H1 (cell line): ENCODE measurements around the gene TMEM35B. TPM values are rescaled to one million over a fixed set of nuclear protein-coding genes. Genes with fewer than 3 reads are reported as not detected.
A peak's percentile ranks its signal among the peaks of the same experiment; 100 is the strongest.

Experiments used
- CTCF ChIA-PET: fragments of 300-600 bp; sonication (Branson Sonifier 250); formaldehyde crosslinking; loops from one replicate; lab custom pipeline; 2021; ENCODE audit not compliant: partially characterized antibody; lab: Charles Lee
- POLR2A ChIA-PET: fragments of 300-600 bp; sonication (Branson Sonifier 250); formaldehyde crosslinking; loops from one replicate; lab custom pipeline; 2021; ENCODE audit warnings: inconsistent platforms; ENCODE audit not compliant: partially characterized antibody; lab: Charles Lee
- DNase-seq, 2 experiments: peaks; one replicate each; pipeline versions ENCODE4 v3.0.0 to v3.0.0-alpha.2; 2010 to 2022; ENCODE audit warnings: low spot score in 2 of 2, low read depth in 1 of 2, mixed read lengths in 1 of 2
- FAIRE-seq: peaks from 2 replicates; lab custom pipeline; 2011; peaks lifted over from hg19 to GRCh38; lab: Jason Lieb, UNC
- H2AFZ ChIP-seq: 2 replicates; pipeline ENCODE4 v1.8.1; 2012; ENCODE audit warnings: low read length, inconsistent platforms
- H2AK5ac ChIP-seq: 2 replicates; pipeline ENCODE4 v1.6.1; 2013; ENCODE audit warnings: low read depth, low read length
- H2BK120ac ChIP-seq: replicated peaks from 2 replicates; pipeline ENCODE3; 2013; ENCODE audit warnings: low read depth, low read length, inconsistent platforms
- H2BK12ac ChIP-seq: 2 replicates; pipeline ENCODE4 v1.6.1; 2013; ENCODE audit warnings: low read depth, low read length
- H2BK15ac ChIP-seq: 2 replicates; pipeline ENCODE4 v1.6.1; 2013; ENCODE audit warnings: low read length
- H2BK20ac ChIP-seq: 2 replicates; pipeline ENCODE4 v1.6.1; 2013; ENCODE audit warnings: low read length
- H2BK5ac ChIP-seq: 2 replicates; pipeline ENCODE4 v1.6.1; 2013; ENCODE audit warnings: low read depth, low read length
- H3K14ac ChIP-seq: 2 replicates; pipeline ENCODE4 v1.6.1; 2013; ENCODE audit warnings: inconsistent platforms; ENCODE audit not compliant: insufficient read length
- H3K18ac ChIP-seq: 2 replicates; pipeline ENCODE4 v1.6.1; 2013; ENCODE audit warnings: low read length; ENCODE audit errors: extremely low read depth
- H3K23ac ChIP-seq: 2 replicates; pipeline ENCODE4 v1.6.1; 2013; ENCODE audit warnings: inconsistent platforms; ENCODE audit not compliant: insufficient read length
- H3K23me2 ChIP-seq: 2 replicates; pipeline ENCODE4 v1.6.1; 2013; ENCODE audit warnings: low read depth, low read length
- H3K27ac ChIP-seq: 2 replicates; pipeline ENCODE4 v1.6.1; 2011; ENCODE audit warnings: low read depth, low read length, inconsistent platforms
- H3K27me3 ChIP-seq, 4 experiments: replicated peaks in 1 of 4; 1 replicate in 1 of 4; 2 replicates in 3 of 4; pipeline versions ENCODE4 v1.6.1 to v1.8.1; 2011 to 2013; ENCODE audit warnings: low read length in 3 of 4, mild to moderate bottlenecking in 3 of 4, inconsistent platforms in 2 of 4, mixed read lengths in 2 of 4, moderate library complexity in 1 of 4; ENCODE audit not compliant: control insufficient read depth in 3 of 4, insufficient read depth in 3 of 4; ENCODE audit errors: extremely low read depth in 1 of 4
- H3K36me3 ChIP-seq, 4 experiments: 2 replicates each; pipeline versions ENCODE4 v1.6.1 to v1.8.1; 2011 to 2013; ENCODE audit warnings: mild to moderate bottlenecking in 4 of 4, low read length in 3 of 4, moderate library complexity in 2 of 4, control low read depth in 1 of 4, inconsistent platforms in 1 of 4; ENCODE audit not compliant: insufficient read depth in 4 of 4, control insufficient read depth in 2 of 4
- H3K4ac ChIP-seq: replicated peaks from 2 replicates; pipeline ENCODE3; 2013; ENCODE audit warnings: low read length, low read depth, mixed read lengths, inconsistent platforms; ENCODE audit not compliant: insufficient read length
- H3K4me1 ChIP-seq, 4 experiments: replicated peaks in 1 of 4; 1 replicate in 1 of 4; 2 replicates in 3 of 4; pipeline versions ENCODE4 v1.6.1 to v1.8.1; 2011 to 2013; ENCODE audit warnings: low read length in 3 of 4, inconsistent platforms in 2 of 4, mixed read lengths in 1 of 4; ENCODE audit not compliant: insufficient read depth in 4 of 4, control insufficient read depth in 3 of 4
- H3K4me2 ChIP-seq, 2 experiments: 2 replicates each; pipeline versions ENCODE4 v1.6.1 to v1.8.1; 2011 to 2013; ENCODE audit warnings: low read depth in 2 of 2, low read length in 2 of 2, control low read depth in 1 of 2, inconsistent platforms in 1 of 2, mild to moderate bottlenecking in 1 of 2; ENCODE audit not compliant: insufficient read depth in 1 of 2
- H3K4me3 ChIP-seq, 4 experiments: fragments of 200-600, 300-600 bp in 1 of 4; sonication (generic), shearing (Covaris generic), sonication (Bioruptor Twin) in 1 of 4; 2 replicates each; pipeline versions ENCODE4 v1.5.1 to v1.8.1; 2011 to 2016; ENCODE audit warnings: low read length in 4 of 4, low read depth in 3 of 4, control low read depth in 2 of 4, inconsistent platforms in 2 of 4, mild to moderate bottlenecking in 2 of 4, mixed read lengths in 1 of 4, moderate library complexity in 1 of 4; ENCODE audit not compliant: insufficient read depth in 2 of 4; ENCODE audit errors: extremely low read depth in 1 of 4
- H3K56ac ChIP-seq: replicated peaks from 2 replicates; pipeline ENCODE3; 2013; ENCODE audit warnings: low read depth, mild to moderate bottlenecking, mixed read lengths, low read length, inconsistent platforms; ENCODE audit not compliant: insufficient read length
- H3K79me1 ChIP-seq: 2 replicates; pipeline ENCODE4 v1.6.1; 2013; ENCODE audit warnings: low read depth, low read length, control low read depth
- H3K79me2 ChIP-seq, 2 experiments: 2 replicates each; pipeline versions ENCODE4 v1.6.1 to v1.8.1; 2012 to 2013; ENCODE audit warnings: low read length in 2 of 2, mild to moderate bottlenecking in 2 of 2, inconsistent platforms in 1 of 2; ENCODE audit not compliant: insufficient read depth in 2 of 2, control insufficient read depth in 1 of 2
- H3K9ac ChIP-seq, 4 experiments: replicated peaks in 1 of 4; 1 replicate in 1 of 4; 2 replicates in 3 of 4; pipeline versions ENCODE4 v1.6.1 to v1.8.1; 2011 to 2013; ENCODE audit warnings: low read depth in 3 of 4, low read length in 3 of 4, control low read depth in 2 of 4, mild to moderate bottlenecking in 2 of 4, moderate library complexity in 2 of 4, inconsistent platforms in 1 of 4; ENCODE audit errors: extremely low read depth in 1 of 4
- H3K9me3 ChIP-seq, 2 experiments: 2 replicates each; pipeline versions ENCODE4 v1.6.1 to v1.8.1; 2012 to 2013; ENCODE audit warnings: mild to moderate bottlenecking in 2 of 2, moderate library complexity in 2 of 2, control low read depth in 1 of 2, inconsistent platforms in 1 of 2, low read depth in 1 of 2, low read length in 1 of 2, mixed read lengths in 1 of 2; ENCODE audit not compliant: insufficient read depth in 2 of 2
- H4K20me1 ChIP-seq, 2 experiments: replicated peaks in 1 of 2; 2 replicates each; pipeline versions ENCODE3 to v1.8.1; 2011 to 2013; ENCODE audit warnings: inconsistent platforms in 2 of 2, low read length in 2 of 2, mild to moderate bottlenecking in 1 of 2; ENCODE audit not compliant: insufficient read depth in 2 of 2, control insufficient read depth in 1 of 2
- H4K5ac ChIP-seq: 2 replicates; pipeline ENCODE4 v1.6.1; 2013; ENCODE audit warnings: low read length, low read depth, mixed read lengths, inconsistent platforms; ENCODE audit not compliant: insufficient read length
- H4K8ac ChIP-seq: 2 replicates; pipeline ENCODE4 v1.8.0; 2013; ENCODE audit warnings: mild to moderate bottlenecking, moderate library complexity, low read length, inconsistent platforms; ENCODE audit not compliant: insufficient read depth; ENCODE audit errors: extremely low read depth
- H4K91ac ChIP-seq: replicated peaks from 2 replicates; pipeline ENCODE3; 2013; ENCODE audit warnings: low read length, mixed read lengths, inconsistent platforms; ENCODE audit not compliant: insufficient read length
- EZH2 ChIP-seq: fragments of 200-600 bp; sonication (generic); IDR thresholded peaks from 2 replicates; pipeline ENCODE4 v1.7.1; 2012; ENCODE audit warnings: low read depth, mild to moderate bottlenecking, moderate library complexity, low read length, inconsistent platforms; ENCODE audit not compliant: severe bottlenecking
- POLR2A ChIP-seq, 2 experiments: IDR thresholded peaks; 1 replicate in 1 of 2; 2 replicates in 1 of 2; pipeline ENCODE4 v1.6.1; 2011; ENCODE audit warnings: low read depth in 2 of 2, low read length in 2 of 2, mild to moderate bottlenecking in 2 of 2; ENCODE audit errors: control extremely low read depth in 1 of 2
- POU5F1 ChIP-seq: IDR thresholded peaks from 2 replicates; pipeline ENCODE4 v1.6.1; 2011; ENCODE audit warnings: low read depth, mild to moderate bottlenecking, low read length, moderate library complexity
- RXRA ChIP-seq: IDR thresholded peaks from 2 replicates; pipeline ENCODE4 v1.6.1; 2011; ENCODE audit warnings: low read depth, mild to moderate bottlenecking, low read length, moderate library complexity; ENCODE audit not compliant: insufficient read depth
- SP1 ChIP-seq: IDR thresholded peaks from 2 replicates; pipeline ENCODE4 v1.6.1; 2011; ENCODE audit warnings: low read depth, low read length
- WGBS, 2 experiments: shearing (Covaris generic) in 1 of 2; methylation state at CpG; one replicate each; pipeline versions ENCODE4 v1.1.6 to v1.1.7; 2013 to 2015; ENCODE audit warnings: low lambda C conversion rate in 2 of 2, mixed read lengths in 2 of 2, inconsistent platforms in 1 of 2, low coverage in 1 of 2, missing lambda C conversion rate in 1 of 2; ENCODE audit not compliant: insufficient replicate concordance in 2 of 2, insufficient coverage in 1 of 2, insufficient read length in 1 of 2; ENCODE audit errors: extremely low coverage in 1 of 2, missing lambda C conversion rate in 1 of 2; 5-methylcytosine and 5-hydroxymethylcytosine counted together
- polyA plus RNA-seq, 7 experiments: library from polyadenylated mRNA; depleted of rRNA in 3 of 7; stranded (reverse) in 5 of 7; unstranded in 2 of 7; fragments of >200 nt in 5 of 7; fragments of 200-250 nt in 2 of 7; gene quantifications; 1 replicate in 5 of 7; 2 replicates in 1 of 7; 4 replicates in 1 of 7; pipeline versions ENCODE4 v1.2.1 to v1.2.3, GENCODE V29; 2011 to 2013; ENCODE audit warnings: missing spikeins in 2 of 7, mixed read lengths in 2 of 7
- total RNA-seq: library from RNA; stranded (reverse); fragmentation: NEBNext Ultra II Directional; extraction: Animal tissue kit (Norgen Biotek cat#: 25700); gene quantifications from 2 replicates; pipeline ENCODE4 v1.2.1, GENCODE V29; 2021

The TMEM35B gene
- total and polyA plus RNA-seq, 2 of the 8 experiments (the other 6 are each of a cell fraction or from before 2014, with no cell fraction given) = 10.2 to 31.1 TPM

GRCh38 chr1:34983700-34984355, 1.3 kb downstream of the TMEM35B start:
- 96% methylated on average over 4 of the region's 4 CpGs; no CpG with 5 or more reads in 1 of the 2 experiments for WGBS, 2 experiments
- H3K27ac ChIP-seq = no peak overlapping the region
- H2AFZ ChIP-seq = no peak overlapping the region

More at GRCh38 chr1:34983700-34984355, 1.3 kb downstream of the TMEM35B start:
- Histone ChIP-seq H3K9ac (no peak overlapping the region), H3K18ac (no peak overlapping the region; the same call in 1 of the 2 replicates), H2BK20ac (no peak overlapping the region), H4K5ac (no peak overlapping the region), H2AK5ac (no peak overlapping the region), H2BK5ac (no peak overlapping the region), H3K23me2 (peaks cover 2% of the 10 kb centered on the region; the same call in 1 of the 2 replicates), H3K4me1 (peaks cover 0 to 9% (median 2%) of the 10 kb centered on the region in 4 experiments; a peak in 3 of 7 replicates), H3K27me3 (no peaks in the 10 kb centered on the region; a peak in 1 of 7 replicates), H3K79me2 (no peaks in the 10 kb centered on the region), H3K4me3 (peak overlapping the region in 2 of 4 experiments; percentile 62 to 88; a peak in 4 of 8 replicates), H2BK120ac (no peak overlapping the region), H3K4ac (no peak overlapping the region), H4K91ac (no peak overlapping the region), H4K8ac (no peak overlapping the region), H3K79me1 (no peaks in the 10 kb centered on the region), H2BK12ac (no peak overlapping the region), H3K9me3 (no peaks in the 10 kb centered on the region), H3K14ac (no peak overlapping the region), H2BK15ac (no peak overlapping the region), H3K36me3 (no peaks in the 10 kb centered on the region), H3K4me2 (peak overlapping the region; percentile 94), H3K56ac (no peak overlapping the region), H3K23ac (no peak overlapping the region), H4K20me1 (peaks cover 0 to 2% of the 10 kb centered on the region in 2 experiments)
- no peak for TF ChIP-seq RXRA
- TF ChIP-seq EZH2 = no peak
- TF ChIP-seq POLR2A (IDR thresholded peaks at IDR 0.05; ENCODE audit: control extremely low read depth in 1 of 2, low read depth in 2 of 2, low read length in 2 of 2) = no peak
- TF ChIP-seq POU5F1 = no peak
- no peak for TF ChIP-seq SP1
- no peak for FAIRE-seq
- ChIA-PET POLR2A (interaction anchor here (1.5 to 4.4 kb wide), 3 partner anchors 9 to 14 kb away, joined by 4 to 35 read pairs (median 9); no protein-coding TSS in a partner anchor), CTCF (interaction anchor here (1.2 to 1.5 kb wide), 2 partner anchors 54 to 114 kb away, joined by 3 read pairs; partner anchors contain the start of gene DLGAP3)
- DNase-seq = no peak
